CD4-positive, alpha-beta T cell (primary cell): ENCODE data around the gene BCL2L1. TPM values are rescaled to one million over a fixed set of nuclear protein-coding genes. Genes with fewer than 3 reads are reported as not detected.

Experiments
- ATAC-seq: fragments of 200-7000 bp; cut with Tn5 transposase; one replicate; pipeline ENCODE4 v1.10.0; 2022; ENCODE audit warnings: mild to moderate bottlenecking; ENCODE audit not compliant: poor library complexity
- CTCF ChIA-PET: fragments of 350-600 bp; sonication (Branson Sonifier 250); formaldehyde crosslinking; loops from one replicate; lab custom pipeline; 2021; ENCODE audit warnings: antibody characterized with exemption, inconsistent platforms; lab: Charles Lee
- POLR2A ChIA-PET: fragments of 350-600 bp; sonication (Branson Sonifier 250); formaldehyde crosslinking; loops from one replicate; lab custom pipeline; 2021; ENCODE audit warnings: antibody characterized with exemption, inconsistent platforms; lab: Charles Lee
- DNase-seq, 14 experiments: peaks; one replicate each; pipeline ENCODE4 v3.0.0-alpha.2; 2013 to 2020; ENCODE audit warnings: mixed read lengths in 2 of 14
- H3K27ac ChIP-seq, 2 donors: one replicate each; pipeline versions ENCODE4 v1.5.1 to v1.7.0; 2013; ENCODE audit warnings: low read length in 2 of 2, low read depth in 1 of 2, mild to moderate bottlenecking in 1 of 2
- H3K27me3 ChIP-seq, 2 experiments: 1 replicate in 1 of 2; 2 replicates in 1 of 2; pipeline versions ENCODE4 v1.6.1 to v1.7.0; 2013; ENCODE audit warnings: low read length in 2 of 2, control low read depth in 1 of 2, mild to moderate bottlenecking in 1 of 2, moderate library complexity in 1 of 2; ENCODE audit not compliant: insufficient read depth in 2 of 2, control insufficient read depth in 1 of 2
- H3K36me3 ChIP-seq: one replicate; pipeline ENCODE4 v1.6.1; 2013; ENCODE audit warnings: low read length, control low read depth; ENCODE audit not compliant: insufficient read depth
- H3K4me1 ChIP-seq: one replicate; pipeline ENCODE4 v1.6.1; 2013; ENCODE audit warnings: low read length, control low read depth; ENCODE audit not compliant: insufficient read depth
- H3K4me3 ChIP-seq: one replicate; pipeline ENCODE4 v1.5.1; 2013; ENCODE audit warnings: mild to moderate bottlenecking, low read length, moderate library complexity
- H3K9me3 ChIP-seq, 2 experiments: 1 replicate in 1 of 2; 2 replicates in 1 of 2; pipeline versions ENCODE4 v1.6.1 to v1.7.0; 2013; ENCODE audit warnings: low read length in 2 of 2, mild to moderate bottlenecking in 2 of 2, control low read depth in 1 of 2, moderate library complexity in 1 of 2; ENCODE audit not compliant: control insufficient read depth in 1 of 2, insufficient read depth in 1 of 2
- H3K27ac Mint-ChIP-seq: one replicate; pipeline ENCODE4 v1.8.0; 2020; ENCODE audit warnings: mixed read lengths
- H3K27me3 Mint-ChIP-seq: one replicate; pipeline ENCODE4 v1.8.0; 2021; ENCODE audit warnings: mixed read lengths
- H3K36me3 Mint-ChIP-seq: one replicate; pipeline ENCODE4 v1.8.0; 2021; ENCODE audit warnings: low read depth, mixed read lengths
- H3K4me1 Mint-ChIP-seq: one replicate; pipeline ENCODE4 v1.8.0; 2021; ENCODE audit warnings: low read depth, mixed read lengths
- H3K4me3 Mint-ChIP-seq: one replicate; pipeline ENCODE4 v1.8.0; 2020; ENCODE audit warnings: mild to moderate bottlenecking, mixed read lengths
- H3K9me3 Mint-ChIP-seq: one replicate; pipeline ENCODE4 v1.8.0; 2020; ENCODE audit warnings: mixed read lengths
- CTCF ChIP-seq: fragments of 200-600 bp; IDR thresholded peaks from one replicate; pipeline ENCODE4 v1.8.0; 2022; ENCODE audit warnings: antibody characterized with exemption, mild to moderate bottlenecking
- intact Hi-C, 2 experiments: fragments of 100-400 bp; cut with DNase I in 1 of 2; cut with micrococcal nuclease in 1 of 2; formaldehyde crosslinking; loops; one replicate each; pipeline versions ENCODE4 v1.15.1 to v1.9.0; 2023 to 2025; cut with DNase I, micrococcal nuclease
- total RNA-seq, 174 experiments: library from RNA in 2 of 174; stranded (reverse) in 2 of 174; gene quantifications; one replicate each; pipeline ENCODE4 v1.2.3 and lab custom pipeline; 2021 to 2026

BCL2L1 gene
- total RNA-seq, 2 experiments from 2014 or later, result 11.8 to 11.9 TPM

GRCh38 chr20:31694842-31695593, 27.6 kb downstream of the BCL2L1 start:
- peak overlapping the region; percentile 0 to 19 for H3K27ac ChIP-seq
- no peaks in the 10 kb centered on the region for H3K9me3 ChIP-seq
- no peaks in the 10 kb centered on the region for H3K27me3 ChIP-seq
- DNase-seq, result no peak
- no peak for TF ChIP-seq CTCF
- H3K36me3 ChIP-seq, result peaks cover 24% of the 10 kb centered on the region
- POLR2A ChIA-PET, result interaction anchor here (0.7 kb wide), 1 partner anchor 16 kb away, joined by 3 read pairs; no protein-coding TSS in a partner anchor
- no peaks in the 10 kb centered on the region for H3K9me3 Mint-ChIP-seq
- CTCF ChIA-PET, result interaction anchor here (2.5 kb wide), 1 partner anchor 33 kb away, joined by 7 read pairs; no protein-coding TSS in a partner anchor
- no peak for ATAC-seq
- intact Hi-C loops, result no loop called here
- H3K4me3 Mint-ChIP-seq, result no peak overlapping the region
- H3K27me3 Mint-ChIP-seq, result no peaks in the 10 kb centered on the region
- H3K27ac Mint-ChIP-seq, result peak overlapping the region; percentile 68
- H3K4me1 ChIP-seq, result peaks cover 46% of the 10 kb centered on the region
- H3K4me3 ChIP-seq, result no peak overlapping the region
- peaks cover 56% of the 10 kb centered on the region for H3K4me1 Mint-ChIP-seq
- peaks cover 61% of the 10 kb centered on the region for H3K36me3 Mint-ChIP-seq

- no peak overlapping the region for H3K4me3 ChIP-seq
- peaks cover 28% of the 10 kb centered on the region for H3K36me3 ChIP-seq
- DNase-seq, result no peak
- H3K9me3 ChIP-seq, result no peaks in the 10 kb centered on the region
- Mint-ChIP-seq H3K4me1 (peaks cover 47% of the 10 kb centered on the region), H3K4me3 (no peak overlapping the region), H3K27me3 (no peaks in the 10 kb centered on the region), H3K9me3 (no peaks in the 10 kb centered on the region), H3K36me3 (peaks cover 54% of the 10 kb centered on the region), H3K27ac (peak overlapping the region; percentile 68)
- H3K27ac ChIP-seq, result peak overlapping the region in 1 of 2 donors; percentile 0
- POLR2A ChIA-PET, result interaction anchor here (1.3 kb wide), 1 partner anchor 33 kb away, joined by 3 read pairs; no protein-coding TSS in a partner anchor
- CTCF ChIA-PET, result interaction anchor here (1.4 to 2.1 kb wide), 2 partner anchors 29 to 32 kb away, joined by 7 to 8 read pairs; no protein-coding TSS in a partner anchor
- H3K4me1 ChIP-seq, result peaks cover 45% of the 10 kb centered on the region
- no peaks in the 10 kb centered on the region for H3K27me3 ChIP-seq
- no peak for ATAC-seq
- no peak for TF ChIP-seq CTCF
- intact Hi-C loops, result no loop called here
These were observed 28.5 kb downstream of the BCL2L1 start for GRCh38 chr20:31693987-31694661.

GRCh38 chr20:31693402-31693801, 29.3 kb downstream of the BCL2L1 start:
- no peaks in the 10 kb centered on the region for H3K27me3 Mint-ChIP-seq
- H3K9me3 Mint-ChIP-seq, result no peaks in the 10 kb centered on the region
- H3K36me3 Mint-ChIP-seq, result peaks cover 53% of the 10 kb centered on the region
- TF ChIP-seq CTCF, result no peak
- peak overlapping the region; percentile 68 for H3K27ac Mint-ChIP-seq
- Histone ChIP-seq H3K27me3 (no peaks in the 10 kb centered on the region), H3K9me3 (no peaks in the 10 kb centered on the region), H3K4me1 (peaks cover 42% of the 10 kb centered on the region), H3K27ac (no peak overlapping the region), H3K4me3 (no peak overlapping the region), H3K36me3 (peaks cover 33% of the 10 kb centered on the region)
- intact Hi-C loops, result no loop called here
- H3K4me1 Mint-ChIP-seq, result peaks cover 44% of the 10 kb centered on the region
- no peak overlapping the region for H3K4me3 Mint-ChIP-seq
- no peak for ATAC-seq
- DNase-seq, result no peak
- POLR2A ChIA-PET, result interaction anchor here (0.8 to 1.3 kb wide), 2 partner anchors 9 to 32 kb away, joined by 3 read pairs; no protein-coding TSS in a partner anchor
- CTCF ChIA-PET, result interaction anchor here (1.4 to 2.1 kb wide), 2 partner anchors 30 to 31 kb away, joined by 7 to 8 read pairs; no protein-coding TSS in a partner anchor
